ENCODE measurements around the gene PPP3R1. TPM values are rescaled to one million over a fixed set of nuclear protein-coding genes. Genes with fewer than 3 reads are reported as not detected.

The PPP3R1 gene
- total and polyA plus RNA-seq, 2 of the 4 experiments (the other 2 are of a cell fraction), result 9.1 to 17.3 TPM

DNA sequence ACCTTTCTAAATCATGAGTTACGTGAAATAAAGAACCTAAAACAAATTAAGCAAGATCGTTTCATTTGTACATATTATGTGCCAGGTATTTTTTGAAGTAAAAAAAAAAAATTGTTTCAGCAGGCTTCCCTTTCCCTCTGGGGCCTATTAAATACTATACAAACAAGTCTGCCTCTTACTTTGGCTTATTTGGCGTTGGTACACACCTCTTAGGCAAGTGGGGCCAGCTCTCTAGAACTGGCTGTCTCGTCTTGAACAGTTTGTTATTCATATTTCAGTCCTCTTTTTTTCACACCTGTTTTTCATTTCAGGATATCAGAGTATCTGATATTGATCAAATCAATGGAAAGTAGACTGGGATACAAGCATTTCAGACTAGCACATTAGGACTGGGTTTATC, 27.4 kb upstream of the PPP3R1 start:
- Histone ChIP-seq H3K9ac (ENCODE audit: low read depth, low read length) (no peak overlapping the region), H4K5ac (ENCODE audit: low read depth, low read length) (no peak overlapping the region), H3K4ac (ENCODE audit: low read depth, low read length) (no peak overlapping the region), H3K14ac (replicated peaks; ENCODE audit: low read depth, low read length) (no peak overlapping the region), H2AK9ac (replicated peaks; ENCODE audit: low read depth, low read length, poor library complexity) (no peak overlapping the region), H3K4me1 (ENCODE audit: control insufficient read depth, insufficient read depth, low read length) (no peaks in the 10 kb centered on the region), H3K56ac (ENCODE audit: extremely low read depth, insufficient read depth, low read length) (no peak overlapping the region), H3K27ac (ENCODE audit: insufficient read depth, low read length) (no peak overlapping the region), H2BK15ac (ENCODE audit: low read depth, low read length) (no peak overlapping the region), H3K9me3 (ENCODE audit: control insufficient read depth, insufficient read depth, low read length) (no peaks in the 10 kb centered on the region), H2BK20ac (ENCODE audit: low read depth, low read length) (no peak overlapping the region), H2BK5ac (ENCODE audit: low read depth, low read length, poor library complexity, severe bottlenecking) (no peak overlapping the region), H3K36me3 (ENCODE audit: control insufficient read depth, insufficient read depth, low read length) (no peaks in the 10 kb centered on the region), H4K91ac (ENCODE audit: insufficient read depth, low read depth, low read length) (no peak overlapping the region), H2AK5ac (ENCODE audit: low read depth, low read length) (no peak overlapping the region), H3K9me1 (ENCODE audit: insufficient read depth, low read length) (no peaks in the 10 kb centered on the region), H4K20me1 (ENCODE audit: insufficient read depth, low read length) (no peaks in the 10 kb centered on the region), H3K79me1 (ENCODE audit: low read depth in 1 of 2, low read length in 2 of 2) (no peaks in the 10 kb centered on the region), H3K4me2 (ENCODE audit: low read depth, low read length) (no peak overlapping the region), H4K8ac (ENCODE audit: low read depth in 2 of 2, low read length in 2 of 2) (no peak overlapping the region), H3K23ac (ENCODE audit: low read depth, low read length) (no peak overlapping the region), H2AFZ (replicated peaks; ENCODE audit: low read length, poor library complexity) (no peak overlapping the region), H3K4me3 (ENCODE audit: insufficient read depth, low read depth, low read length) (no peak overlapping the region), H2BK120ac (ENCODE audit: low read depth, low read length) (no peak overlapping the region), H3K18ac (ENCODE audit: low read depth, low read length) (no peak overlapping the region), H3K27me3 (ENCODE audit: control insufficient read depth, insufficient read depth, low read length) (no peaks in the 10 kb centered on the region)
- DNase-seq, result no peak
- no TSS peak for BruUV-seq (replicated peaks)
- dilution Hi-C loops (cut with HindIII; ENCODE audit: low sequenced_read_pairs, unreplicated experiment) (no loop called here), intact Hi-C loops (cut with micrococcal nuclease) (loop anchor here (5.0 kb wide), 1 partner anchor 82 kb away; no protein-coding TSS in a partner anchor), in situ Hi-C loops (cut with MboI; ENCODE audit: low sequenced_read_pairs) (no loop called here)
- WGBS, 2 experiments (ENCODE audit: extremely low coverage in 2 of 2, insufficient read length in 1 of 2), result 80% methylated on average over 1 of the region's 4 CpGs; no CpG with 5 or more reads in 1 of the 2 experiments
- no peak for TF ChIP-seq RAD21 (IDR thresholded peaks at IDR 0.05; ENCODE audit: low read length)
- no peak for TF ChIP-seq MXI1 (IDR thresholded peaks at IDR 0.05; ENCODE audit: borderline replicate concordance, low read depth, low read length)
- TF ChIP-seq RCOR1 (IDR thresholded peaks at IDR 0.05; ENCODE audit: insufficient replicate concordance, low read length), result no peak
- TF ChIP-seq RFX5 (IDR thresholded peaks at IDR 0.05; ENCODE audit: low read depth, low read length), result no peak
- TF ChIP-seq USF2 (IDR thresholded peaks at IDR 0.05; ENCODE audit: low read depth, low read length), result no peak
- no peak for TF ChIP-seq NFE2L2 (IDR thresholded peaks at IDR 0.05; ENCODE audit: low read depth, low read length)
- TF ChIP-seq CHD1 (IDR thresholded peaks at IDR 0.05; ENCODE audit: low read depth, low read length), result no peak
- no peak for TF ChIP-seq BHLHE40 (IDR thresholded peaks at IDR 0.05; ENCODE audit: low read depth, low read length)
- no peak for TF ChIP-seq ELK1 (IDR thresholded peaks at IDR 0.05; ENCODE audit: borderline replicate concordance, low read depth, low read length)
- TF ChIP-seq SMC3 (IDR thresholded peaks at IDR 0.05; ENCODE audit: low read depth, low read length), result no peak
- no peak for TF ChIP-seq MAZ (IDR thresholded peaks at IDR 0.05; ENCODE audit: borderline replicate concordance, low read depth, low read length)
- TF ChIP-seq, protein P1, sequence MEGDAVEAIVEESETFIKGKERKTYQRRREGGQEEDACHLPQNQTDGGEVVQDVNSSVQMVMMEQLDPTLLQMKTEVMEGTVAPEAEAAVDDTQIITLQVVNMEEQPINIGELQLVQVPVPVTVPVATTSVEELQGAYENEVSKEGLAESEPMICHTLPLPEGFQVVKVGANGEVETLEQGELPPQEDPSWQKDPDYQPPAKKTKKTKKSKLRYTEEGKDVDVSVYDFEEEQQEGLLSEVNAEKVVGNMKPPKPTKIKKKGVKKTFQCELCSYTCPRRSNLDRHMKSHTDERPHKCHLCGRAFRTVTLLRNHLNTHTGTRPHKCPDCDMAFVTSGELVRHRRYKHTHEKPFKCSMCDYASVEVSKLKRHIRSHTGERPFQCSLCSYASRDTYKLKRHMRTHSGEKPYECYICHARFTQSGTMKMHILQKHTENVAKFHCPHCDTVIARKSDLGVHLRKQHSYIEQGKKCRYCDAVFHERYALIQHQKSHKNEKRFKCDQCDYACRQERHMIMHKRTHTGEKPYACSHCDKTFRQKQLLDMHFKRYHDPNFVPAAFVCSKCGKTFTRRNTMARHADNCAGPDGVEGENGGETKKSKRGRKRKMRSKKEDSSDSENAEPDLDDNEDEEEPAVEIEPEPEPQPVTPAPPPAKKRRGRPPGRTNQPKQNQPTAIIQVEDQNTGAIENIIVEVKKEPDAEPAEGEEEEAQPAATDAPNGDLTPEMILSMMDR (conservative IDR thresholded peaks at IDR 0.05; ENCODE audit: low read depth, low read length), result no peak
- no peak for TF ChIP-seq FOS (IDR thresholded peaks at IDR 0.05; ENCODE audit: low read depth, low read length)
- TF ChIP-seq POLR2A (IDR thresholded peaks at IDR 0.05; ENCODE audit: low read depth, low read length), result no peak
- TF ChIP-seq MAFK (IDR thresholded peaks at IDR 0.05; ENCODE audit: low read depth, low read length), result no peak
- no peak for TF ChIP-seq CEBPB (IDR thresholded peaks at IDR 0.05; ENCODE audit: low read depth, low read length)
- CTCF ChIA-PET, result interaction anchor here (1.7 kb wide), 1 partner anchor 157 kb away, joined by 4 read pairs; no protein-coding TSS in a partner anchor
- POLR2A ChIA-PET (ENCODE audit: unreplicated experiment), result no interaction called here
- ATAC-seq (ENCODE audit: low read depth), result no peak
